LNCaP clone FGC (cell line): ENCODE measurements around the gene NR4A3.

Experiments
- DNase-seq: peaks from one replicate; pipeline ENCODE4 v3.0.0-alpha.2; 2011; ENCODE audit warnings: low read depth
- H3K4me3 ChIP-seq: 2 replicates; pipeline ENCODE4 v1.5.1; 2011; ENCODE audit warnings: mild to moderate bottlenecking, low read depth, low read length, control low read depth
- CTCF ChIP-seq: IDR thresholded peaks from 2 replicates; pipeline ENCODE4 v1.5.1; 2012; ENCODE audit warnings: mild to moderate bottlenecking; ENCODE audit not compliant: control insufficient read depth, insufficient read depth; ENCODE audit errors: extremely low read depth

The NR4A3 gene

DNA sequence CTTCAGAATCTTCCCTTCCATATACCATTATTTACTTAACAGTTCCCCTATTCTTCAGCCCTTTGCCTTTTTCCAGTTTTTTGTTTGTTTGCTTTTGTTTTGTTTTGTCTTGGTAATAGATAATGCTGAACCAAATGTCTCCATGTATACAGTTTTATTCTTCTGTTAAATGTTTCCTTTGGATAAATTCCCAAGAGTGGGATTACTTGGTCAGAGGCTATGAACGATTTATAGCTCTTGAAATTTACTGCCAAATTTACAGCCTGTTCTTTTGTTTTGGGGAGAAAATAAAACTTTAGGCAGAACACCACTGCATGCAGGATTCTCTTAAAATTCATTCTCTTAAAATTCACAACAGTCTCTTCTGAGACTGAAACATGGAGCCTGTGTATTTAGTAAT is 38.6 kb downstream of the NR4A3 start:
- TF ChIP-seq CTCF, result no peak
- H3K4me3 ChIP-seq, result no peak overlapping the region

GRCh38 chr9:99863955-99864354 is 42.3 kb downstream of the NR4A3 start:
- no peak for TF ChIP-seq CTCF
- DNase-seq, result no peak
- H3K4me3 ChIP-seq, result no peak overlapping the region

More for the DNA sequence above, 38.6 kb downstream of the NR4A3 start:
- no peak for DNase-seq

GRCh38 chr9:99866398-99866797 is 44.7 kb downstream of the NR4A3 start:
- no peak for TF ChIP-seq CTCF
- no peak for DNase-seq
- no peak overlapping the region for H3K4me3 ChIP-seq

- H3K4me3 ChIP-seq, result no peak overlapping the region
- TF ChIP-seq CTCF, result no peak
- no peak for DNase-seq
Observed at GRCh38 chr9:99867536-99867935, 45.9 kb downstream of the NR4A3 start.

- no peak overlapping the region for H3K4me3 ChIP-seq
- TF ChIP-seq CTCF, result no peak
- DNase-seq, result no peak
Observed at GRCh38 chr9:99867968-99868367, 46.3 kb downstream of the NR4A3 start.

DNA sequence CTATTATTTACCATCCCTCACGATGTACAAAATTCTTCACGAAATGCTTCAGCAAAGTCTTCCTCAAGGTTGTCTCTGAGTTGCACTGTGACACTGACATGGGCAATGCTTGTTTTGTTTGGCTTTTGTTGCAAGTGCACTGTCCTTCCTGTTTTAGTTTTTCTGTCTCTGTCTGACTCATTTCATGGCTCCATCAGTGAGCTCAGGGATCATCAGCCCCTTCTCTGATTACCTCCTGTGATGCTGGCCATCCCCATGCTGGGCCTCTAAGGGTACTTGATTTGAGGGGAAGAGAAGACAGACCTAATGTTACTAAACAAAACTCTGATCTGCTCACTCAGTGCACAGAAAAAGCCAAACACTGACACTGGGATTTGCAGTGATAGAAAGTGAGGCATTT is 47.2 kb downstream of the NR4A3 start:
- TF ChIP-seq CTCF, result no peak
- no peak for DNase-seq
- no peak overlapping the region for H3K4me3 ChIP-seq

- no peak overlapping the region for H3K4me3 ChIP-seq
- DNase-seq, result no peak
- no peak for TF ChIP-seq CTCF
Observed at GRCh38 chr9:99870126-99870525, 48.4 kb downstream of the NR4A3 start.
